Spleen (tissue), 11 donors: Measurements from ENCODE around the gene FILIP1L. TPM values are rescaled to one million over a fixed set of nuclear protein-coding genes. Genes with fewer than 3 reads are reported as not detected.

Experiments used
- DNase-seq: peaks from one replicate; pipeline ENCODE4 v3.0.0-alpha.2; 2020
- H3K27ac ChIP-seq, 8 donors: fragments of 200-600 bp; sonication (generic) in 7 of 8; 1 replicate in 4 of 8; 2 replicates in 4 of 8; pipeline versions ENCODE4 v1.5.0 to v1.8.0; 2016 to 2021; ENCODE audit warnings: inconsistent platforms in 4 of 8, mild to moderate bottlenecking in 4 of 8, moderate library complexity in 1 of 8
- H3K27me3 ChIP-seq, 7 donors: fragments of 200-600 bp; sonication (generic) in 6 of 7; replicated peaks in 1 of 7; 1 replicate in 4 of 7; 2 replicates in 3 of 7; pipeline versions ENCODE4 v1.5.0 to v1.8.0; 2016 to 2021; ENCODE audit warnings: inconsistent platforms in 3 of 7, mild to moderate bottlenecking in 1 of 7
- H3K36me3 ChIP-seq, 6 donors: fragments of 200-600 bp; sonication (generic) in 5 of 6; 1 replicate in 4 of 6; 2 replicates in 2 of 6; pipeline versions ENCODE4 v1.5.0 to v1.8.0; 2016 to 2021; ENCODE audit warnings: inconsistent platforms in 2 of 6
- H3K4me1 ChIP-seq, 6 donors: fragments of 200-600 bp; sonication (generic) in 5 of 6; 1 replicate in 3 of 6; 2 replicates in 3 of 6; pipeline versions ENCODE4 v1.5.0 to v1.8.0; 2016 to 2021; ENCODE audit warnings: inconsistent platforms in 3 of 6
- H3K4me3 ChIP-seq, 8 donors: fragments of 200-600 bp; sonication (generic) in 7 of 8; 1 replicate in 4 of 8; 2 replicates in 4 of 8; pipeline versions ENCODE4 v1.5.0 to v1.8.0; 2016 to 2021; ENCODE audit warnings: inconsistent platforms in 4 of 8, mild to moderate bottlenecking in 4 of 8, moderate library complexity in 2 of 8
- H3K9me3 ChIP-seq, 8 donors: fragments of 200-600 bp; sonication (generic) in 7 of 8; 1 replicate in 4 of 8; 2 replicates in 4 of 8; pipeline versions ENCODE4 v1.5.0 to v1.8.0; 2016 to 2021; ENCODE audit warnings: inconsistent platforms in 4 of 8
- POLR2A ChIP-seq, 3 donors: fragments of 450-650 bp; IDR thresholded peaks; one replicate each; pipeline ENCODE4 v1.5.1; 2017; ENCODE audit warnings: antibody characterized with exemption in 3 of 3, mild to moderate bottlenecking in 1 of 3
- POLR2AphosphoS5 ChIP-seq, 3 donors: sonication (generic); formaldehyde crosslinking; IDR thresholded peaks; one replicate each; pipeline ENCODE4 v1.5.1; 2017; ENCODE audit warnings: antibody characterized with exemption in 3 of 3
- WGBS, 5 donors: extraction: QIAGEN DNeasy Blood & Tissue Kit in 3 of 5; methylation state at CpG; one replicate each; pipeline versions ENCODE4 v1.1.5 to v1.1.7; 2013 to 2018; 5-methylcytosine and 5-hydroxymethylcytosine counted together
- intact Hi-C: fragments of 100-400 bp; cut with DNase I; formaldehyde crosslinking; loops from one replicate; pipeline ENCODE4 v1.15.0; 2023; ENCODE audit warnings: low total_unique reads
- polyA plus RNA-seq, 3 donors: library from polyadenylated mRNA; stranded (reverse); fragments of 200-250 nt; gene quantifications; one replicate each; pipeline ENCODE4 v1.2.1, GENCODE V29; 2013
- total RNA-seq, 7 donors: library from RNA; depleted of rRNA in 3 of 7; stranded (reverse); fragments of >200 nt in 3 of 7; fragmentation: NEBNext Ultra II Directional in 4 of 7; extraction: Animal tissue kit (Norgen Biotek cat#: 25700) in 4 of 7; gene quantifications; one replicate each; pipeline versions ENCODE4 v1.1.0 to v1.2.1, GENCODE V29; 2016 to 2021
- TF ChIP-seq, protein P1 (sequence below), 11 experiments: fragments of 200-600 bp in 7 of 11; fragments of 450-650 bp in 4 of 11; sonication (generic) in 4 of 11; IDR thresholded peaks in 8 of 11; conservative IDR thresholded peaks in 3 of 11; 1 replicate in 7 of 11; 2 replicates in 4 of 11; pipeline versions ENCODE4 v1.4.0 to v1.8.0; 2016 to 2021; ENCODE audit warnings: antibody characterized with exemption in 11 of 11, inconsistent platforms in 4 of 11, mild to moderate bottlenecking in 1 of 11
- donor health status: healthy with polysubstance abuse.
- donor health status: DM: no; HTN: no; CAD: no; lungs with moderate emphysema.
- donor health status: DM: no; HTN: no; CAD: no.
- donor health status: Bipolar disorder and iron deficiency.
- donor health status: healthy.
- donor health status: DM: no; HTN: no; CAD: no.
- donor health status: DM: yes; HTN: yes; CAD: no.

Gene FILIP1L
- total and polyA plus RNA-seq, 10 donors: 11.1 to 47.7 (median 30.9) TPM

DNA sequence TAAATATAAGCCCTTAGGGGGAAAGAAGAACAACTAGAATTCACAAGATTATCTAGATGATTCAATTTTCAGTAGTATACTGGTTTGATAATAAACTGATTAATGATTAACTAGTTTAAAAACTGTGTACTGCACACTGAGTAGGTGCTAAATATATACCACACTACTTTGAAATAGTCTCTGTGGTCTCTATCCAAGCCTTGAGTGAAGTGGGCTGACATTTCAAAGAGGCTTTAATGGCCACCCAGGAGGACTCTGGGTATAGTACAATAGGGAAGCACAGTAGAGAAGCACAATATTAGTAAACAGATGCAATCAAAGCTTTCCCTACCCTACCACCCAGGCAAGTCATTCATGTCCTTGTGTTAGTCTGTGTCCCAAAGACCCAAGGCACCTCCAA lies 46.7 kb downstream of the FILIP1L start:
- no peak for TF ChIP-seq POLR2AphosphoS5 (IDR thresholded peaks at IDR 0.05)
- no peak for TF ChIP-seq POLR2A (IDR thresholded peaks at IDR 0.05)
- TF ChIP-seq, protein P1, sequence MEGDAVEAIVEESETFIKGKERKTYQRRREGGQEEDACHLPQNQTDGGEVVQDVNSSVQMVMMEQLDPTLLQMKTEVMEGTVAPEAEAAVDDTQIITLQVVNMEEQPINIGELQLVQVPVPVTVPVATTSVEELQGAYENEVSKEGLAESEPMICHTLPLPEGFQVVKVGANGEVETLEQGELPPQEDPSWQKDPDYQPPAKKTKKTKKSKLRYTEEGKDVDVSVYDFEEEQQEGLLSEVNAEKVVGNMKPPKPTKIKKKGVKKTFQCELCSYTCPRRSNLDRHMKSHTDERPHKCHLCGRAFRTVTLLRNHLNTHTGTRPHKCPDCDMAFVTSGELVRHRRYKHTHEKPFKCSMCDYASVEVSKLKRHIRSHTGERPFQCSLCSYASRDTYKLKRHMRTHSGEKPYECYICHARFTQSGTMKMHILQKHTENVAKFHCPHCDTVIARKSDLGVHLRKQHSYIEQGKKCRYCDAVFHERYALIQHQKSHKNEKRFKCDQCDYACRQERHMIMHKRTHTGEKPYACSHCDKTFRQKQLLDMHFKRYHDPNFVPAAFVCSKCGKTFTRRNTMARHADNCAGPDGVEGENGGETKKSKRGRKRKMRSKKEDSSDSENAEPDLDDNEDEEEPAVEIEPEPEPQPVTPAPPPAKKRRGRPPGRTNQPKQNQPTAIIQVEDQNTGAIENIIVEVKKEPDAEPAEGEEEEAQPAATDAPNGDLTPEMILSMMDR (IDR thresholded peaks at IDR 0.05 in 8 of 11, conservative IDR thresholded peaks at IDR 0.05 in 3 of 11): no peak
- Histone ChIP-seq H3K27ac (no peak overlapping the region), H3K9me3 (no peaks in the 10 kb centered on the region), H3K36me3 (no peaks in the 10 kb centered on the region), H3K4me3 (no peak overlapping the region), H3K4me1 (peaks cover 4 to 44% (median 23%) of the 10 kb centered on the region in 6 donors), H3K27me3 (no peaks in the 10 kb centered on the region)
- DNase-seq: no peak
- intact Hi-C loops: loop anchor here (5.0 to 10.0 kb wide), 2 partner anchors 185 to 233 kb away; no protein-coding TSS in a partner anchor

DNA sequence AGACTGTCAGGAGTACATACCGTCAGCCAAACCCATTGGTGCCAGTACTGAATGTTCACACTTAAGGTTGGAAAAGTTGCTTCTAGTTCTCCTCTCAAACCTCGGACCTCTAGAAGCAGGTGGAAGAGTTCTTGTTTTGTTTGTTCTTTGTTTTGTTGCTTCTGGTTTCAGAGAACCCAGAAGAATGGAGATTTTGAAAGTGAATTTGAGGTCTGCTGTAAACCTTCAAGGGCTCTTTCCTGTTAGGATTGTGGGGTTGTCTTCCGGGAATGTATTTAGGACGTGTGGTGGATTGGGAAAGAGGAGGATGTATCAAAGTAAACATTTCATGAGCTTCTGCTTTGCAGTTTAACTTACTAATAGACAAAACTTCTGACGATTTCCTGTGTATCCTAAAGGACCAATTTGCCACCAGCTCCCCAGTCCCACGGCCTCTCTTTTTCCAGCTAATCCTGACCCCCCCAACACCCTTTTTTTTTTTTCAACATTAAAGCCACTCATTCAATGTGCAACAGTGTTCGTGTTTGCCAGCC lies 50.3 kb downstream of the FILIP1L start:
- H3K9me3 ChIP-seq: no peaks in the 10 kb centered on the region
- intact Hi-C loops: loop anchor here (10.0 kb wide), 1 partner anchor 229 kb away; no protein-coding TSS in a partner anchor
- DNase-seq: no peak
- no peaks in the 10 kb centered on the region for H3K27me3 ChIP-seq
- no peaks in the 10 kb centered on the region for H3K36me3 ChIP-seq
- peak overlapping the region in 2 of 8 donors; percentile 9 to 20 for H3K27ac ChIP-seq
- TF ChIP-seq POLR2A (IDR thresholded peaks at IDR 0.05) (no peak), POLR2AphosphoS5 (IDR thresholded peaks at IDR 0.05) (no peak)
- TF ChIP-seq, protein P1 (IDR thresholded peaks at IDR 0.05 in 8 of 11, conservative IDR thresholded peaks at IDR 0.05 in 3 of 11): no peak
- H3K4me1 ChIP-seq: peaks cover 0 to 27% (median 5%) of the 10 kb centered on the region in 6 donors
- 58 to 72% (median 65%) methylated on average over 7 of the region's 7 CpGs for WGBS, 5 donors
- H3K4me3 ChIP-seq: no peak overlapping the region

DNA sequence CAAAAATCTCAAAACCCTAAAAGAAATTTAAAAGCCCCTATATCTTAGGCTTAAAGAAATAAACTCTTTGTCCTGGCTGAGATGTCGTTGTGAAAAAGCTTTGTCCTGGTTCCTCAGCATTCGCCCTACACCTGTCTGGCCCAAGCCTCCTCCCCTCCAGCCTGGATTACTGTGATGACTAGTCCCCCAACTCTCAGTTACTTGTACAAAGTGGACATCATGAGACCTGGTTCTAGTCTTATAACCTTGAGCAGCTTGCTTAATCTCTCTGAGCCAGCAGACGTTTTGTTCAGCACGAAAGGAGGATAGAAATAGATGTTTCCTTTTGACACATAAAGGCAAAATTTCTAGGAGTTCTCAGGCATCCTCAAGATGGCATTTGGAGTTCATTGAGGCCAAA lies 51.6 kb downstream of the FILIP1L start:
- intact Hi-C loops: loop anchor here (10.0 kb wide), 1 partner anchor 228 kb away; no protein-coding TSS in a partner anchor

More for the DNA sequence above, 51.6 kb downstream of the FILIP1L start:
- DNase-seq: no peak
- no peak for TF ChIP-seq POLR2AphosphoS5 (IDR thresholded peaks at IDR 0.05)
- TF ChIP-seq, protein P1 (IDR thresholded peaks at IDR 0.05 in 8 of 11, conservative IDR thresholded peaks at IDR 0.05 in 3 of 11): no peak
- TF ChIP-seq POLR2A (IDR thresholded peaks at IDR 0.05): no peak
- Histone ChIP-seq H3K4me1 (peaks cover 0 to 22% (median 3%) of the 10 kb centered on the region in 6 donors), H3K36me3 (no peaks in the 10 kb centered on the region), H3K27ac (no peak overlapping the region), H3K4me3 (no peak overlapping the region), H3K27me3 (no peaks in the 10 kb centered on the region), H3K9me3 (no peaks in the 10 kb centered on the region)
- WGBS, 5 donors: 73 to 90% (median 79%) methylated on average over 4 of the region's 4 CpGs
